CD14-positive monocyte (primary cell): Measurements from ENCODE around the gene GPR101. TPM values are rescaled to one million over a fixed set of nuclear protein-coding genes. Genes with fewer than 3 reads are reported as not detected.

Experiments
- DNase-seq, 3 donors: peaks; one replicate each; pipeline ENCODE4 v3.0.0-alpha.2; 2011 to 2022
- H2AFZ ChIP-seq: 2 replicates; pipeline ENCODE4 v1.6.0; 2012; ENCODE audit warnings: mild to moderate bottlenecking, low read depth, low read length, inconsistent platforms; ENCODE audit not compliant: insufficient read depth, poor library complexity, severe bottlenecking
- H3K27ac ChIP-seq, 2 donors: 1 replicate in 1 of 2; 2 replicates in 1 of 2; pipeline ENCODE4 v1.5.1; 2012 to 2013; ENCODE audit warnings: low read length in 2 of 2, control low read depth in 1 of 2, inconsistent platforms in 1 of 2, low read depth in 1 of 2, mild to moderate bottlenecking in 1 of 2
- H3K27me3 ChIP-seq, 2 donors: one replicate each; pipeline versions ENCODE4 v1.6.0 to v1.6.1; 2011 to 2013; ENCODE audit warnings: low read length in 2 of 2; ENCODE audit not compliant: control insufficient read depth in 2 of 2, insufficient read depth in 2 of 2
- H3K36me3 ChIP-seq, 2 donors: replicated peaks in 1 of 2; 1 replicate in 1 of 2; 2 replicates in 1 of 2; pipeline versions ENCODE4 v1.5.1 to v1.6.1; 2012 to 2013; ENCODE audit warnings: low read length in 2 of 2, control low read depth in 1 of 2, inconsistent platforms in 1 of 2, mild to moderate bottlenecking in 1 of 2; ENCODE audit not compliant: insufficient read depth in 2 of 2, control insufficient read depth in 1 of 2
- H3K4me1 ChIP-seq, 2 donors: 1 replicate in 1 of 2; 2 replicates in 1 of 2; pipeline versions ENCODE4 v1.5.1 to v1.6.1; 2012 to 2013; ENCODE audit warnings: low read length in 2 of 2, control low read depth in 1 of 2, inconsistent platforms in 1 of 2, mild to moderate bottlenecking in 1 of 2, moderate library complexity in 1 of 2; ENCODE audit not compliant: insufficient read depth in 2 of 2, control insufficient read depth in 1 of 2
- H3K4me2 ChIP-seq: replicated peaks from 2 replicates; pipeline ENCODE3; 2012; ENCODE audit warnings: low read length, moderate library complexity, mild to moderate bottlenecking; ENCODE audit not compliant: poor library complexity, severe bottlenecking; ENCODE audit errors: extremely low read depth
- H3K4me3 ChIP-seq, 3 experiments: fragments of 200-600 bp in 1 of 3; sonication (generic) in 1 of 3; replicated peaks in 1 of 3; 1 replicate in 2 of 3; 2 replicates in 1 of 3; pipeline ENCODE4 v1.5.1; 2011 to 2013; ENCODE audit warnings: low read length in 3 of 3, mild to moderate bottlenecking in 3 of 3, control low read depth in 2 of 3, low read depth in 2 of 3, inconsistent platforms in 1 of 3, moderate library complexity in 1 of 3
- H3K79me2 ChIP-seq: 2 replicates; pipeline ENCODE4 v1.6.0; 2012; ENCODE audit warnings: mild to moderate bottlenecking, control low read depth, inconsistent platforms, low read length, moderate library complexity; ENCODE audit not compliant: insufficient read depth
- H3K9ac ChIP-seq: 2 replicates; pipeline ENCODE4 v1.6.0; 2017; ENCODE audit warnings: low read length, mild to moderate bottlenecking; ENCODE audit not compliant: insufficient read depth, poor library complexity, severe bottlenecking
- H3K9me3 ChIP-seq, 2 donors: replicated peaks in 1 of 2; 1 replicate in 1 of 2; 2 replicates in 1 of 2; pipeline versions ENCODE4 v1.5.1 to v1.6.1; 2012 to 2013; ENCODE audit warnings: low read length in 2 of 2, control low read depth in 1 of 2; ENCODE audit not compliant: control insufficient read depth in 1 of 2, insufficient read depth in 1 of 2
- H4K20me1 ChIP-seq: 2 replicates; pipeline ENCODE4 v1.6.0; 2012; ENCODE audit warnings: mild to moderate bottlenecking, low read length, control low read depth, moderate library complexity; ENCODE audit not compliant: insufficient read depth
- H3K27ac Mint-ChIP-seq, 7 donors: one replicate each; pipeline ENCODE4 v1.8.0; 2020; ENCODE audit warnings: mild to moderate bottlenecking in 7 of 7, mixed read lengths in 7 of 7, moderate library complexity in 6 of 7, inconsistent platforms in 2 of 7
- H3K27me3 Mint-ChIP-seq, 3 donors: one replicate each; pipeline ENCODE4 v1.8.0; 2021 to 2022; ENCODE audit warnings: low read depth in 3 of 3, mild to moderate bottlenecking in 3 of 3, mixed read lengths in 3 of 3, moderate library complexity in 3 of 3, inconsistent platforms in 1 of 3
- H3K36me3 Mint-ChIP-seq, 2 donors: one replicate each; pipeline ENCODE4 v1.8.0; 2020; ENCODE audit warnings: mixed read lengths in 2 of 2, inconsistent platforms in 1 of 2, mild to moderate bottlenecking in 1 of 2
- H3K4me1 Mint-ChIP-seq: one replicate; pipeline ENCODE4 v1.8.0; 2020; ENCODE audit warnings: mild to moderate bottlenecking, mixed read lengths
- H3K4me3 Mint-ChIP-seq, 2 donors: one replicate each; pipeline ENCODE4 v1.8.0; 2020; ENCODE audit warnings: mild to moderate bottlenecking in 2 of 2, mixed read lengths in 2 of 2, moderate library complexity in 1 of 2
- H3K9me3 Mint-ChIP-seq, 7 donors: one replicate each; pipeline ENCODE4 v1.8.0; 2020 to 2022; ENCODE audit warnings: mixed read lengths in 7 of 7, mild to moderate bottlenecking in 6 of 7, moderate library complexity in 6 of 7, inconsistent platforms in 2 of 7
- CTCF ChIP-seq: fragments of 200-600 bp; IDR thresholded peaks from one replicate; pipeline ENCODE4 v1.8.0; 2022; ENCODE audit warnings: antibody characterized with exemption, mild to moderate bottlenecking
- WGBS: methylation state at CpG from one replicate; pipeline ENCODE4 v1.1.5; 2013; ENCODE audit warnings: missing lambda C conversion rate; ENCODE audit not compliant: insufficient coverage; 5-methylcytosine and 5-hydroxymethylcytosine counted together
- intact Hi-C, 2 donors: fragments of 100-400 bp; cut with micrococcal nuclease; formaldehyde crosslinking; loops; one replicate each; pipeline versions ENCODE4 v1.15.0 to v1.15.1; 2023
- polyA plus RNA-seq, 3 donors: library from polyadenylated mRNA; depleted of rRNA in 1 of 3; unstranded in 2 of 3; stranded (reverse) in 1 of 3; fragments of 300-500 nt in 2 of 3; fragments of >200 nt in 1 of 3; fragmentation: Illumina TruSeq in 2 of 3; gene quantifications; 1 replicate in 2 of 3; 2 replicates in 1 of 3; pipeline ENCODE4 v1.2.3, GENCODE V29; 2012 to 2021

Gene GPR101
- polyA plus RNA-seq, 3 donors = not detected

- no peaks in the 10 kb centered on the region for H3K79me2 ChIP-seq
- H3K4me1 Mint-ChIP-seq = no peaks in the 10 kb centered on the region
- no peak overlapping the region for H3K4me2 ChIP-seq
- no peaks in the 10 kb centered on the region for H3K9me3 ChIP-seq
- no peaks in the 10 kb centered on the region for H3K4me1 ChIP-seq
- H3K4me3 Mint-ChIP-seq = no peak overlapping the region
- no peaks in the 10 kb centered on the region for H3K36me3 ChIP-seq
- H3K9ac ChIP-seq = no peak overlapping the region
- H3K27ac Mint-ChIP-seq = no peak overlapping the region
- no peaks in the 10 kb centered on the region for H3K36me3 Mint-ChIP-seq
- no peak overlapping the region for H2AFZ ChIP-seq
- H4K20me1 ChIP-seq = no peaks in the 10 kb centered on the region
- H3K4me3 ChIP-seq = no peak overlapping the region
- no peak for TF ChIP-seq CTCF
- intact Hi-C loops = no loop called here
- H3K27me3 ChIP-seq = peaks cover 0 to 3% of the 10 kb centered on the region in 2 donors
- H3K27me3 Mint-ChIP-seq = peaks cover 5 to 14% (median 13%) of the 10 kb centered on the region in 3 donors
- DNase-seq = no peak
- peaks cover 0 to 2% (median 0%) of the 10 kb centered on the region in 7 donors for H3K9me3 Mint-ChIP-seq
- WGBS = no CpG with 5 or more reads among the region's 1 CpG
- no peak overlapping the region for H3K27ac ChIP-seq
These were observed 9.9 kb upstream of the GPR101 start for GRCh38 chrX:137043736-137044135.

GRCh38 chrX:137041329-137041728 lies 7.5 kb upstream of the GPR101 start:
- Histone ChIP-seq H4K20me1 (no peaks in the 10 kb centered on the region), H3K4me3 (no peak overlapping the region), H3K4me2 (no peak overlapping the region), H3K27me3 (peaks cover 7 to 12% of the 10 kb centered on the region in 2 donors), H3K27ac (no peak overlapping the region), H3K9me3 (no peaks in the 10 kb centered on the region), H3K9ac (no peak overlapping the region), H3K79me2 (no peaks in the 10 kb centered on the region), H3K4me1 (no peaks in the 10 kb centered on the region), H3K36me3 (no peaks in the 10 kb centered on the region), H2AFZ (no peak overlapping the region)
- Mint-ChIP-seq H3K36me3 (no peaks in the 10 kb centered on the region), H3K4me3 (no peak overlapping the region), H3K27ac (no peak overlapping the region), H3K27me3 (peaks cover 7 to 16% (median 10%) of the 10 kb centered on the region in 3 donors), H3K4me1 (no peaks in the 10 kb centered on the region), H3K9me3 (peaks cover 0 to 1% (median 0%) of the 10 kb centered on the region in 7 donors)
- no peak for DNase-seq
- WGBS = no CpG with 5 or more reads among the region's 3 CpGs
- intact Hi-C loops = no loop called here
- TF ChIP-seq CTCF = no peak
